GM12878 (cell line): Measurements from ENCODE around the gene KRT222. TPM values are rescaled to one million over a fixed set of nuclear protein-coding genes. Genes with fewer than 3 reads are reported as not detected.
A peak's percentile ranks its signal among the peaks of the same experiment; 100 is the strongest.

Source experiments
- ATAC-seq: fragments of 200-7000 bp; cut with Tn5 transposase; 3 replicates; pipeline ENCODE4 v1.9.1; 2020; ENCODE audit warnings: mild to moderate bottlenecking, moderate library complexity
- BruUV-seq: library from RNA; stranded (reverse); fragments of 400-500 nt; replicated peaks from 2 replicates; lab custom pipeline; 2021; lab: Mats Ljungman, UMichigan
- CTCF ChIA-PET: fragments of 300-600 bp; sonication (Branson Sonifier 250); formaldehyde crosslinking; extraction: SDS; loops from one replicate; lab custom pipeline; 2021; ENCODE audit warnings: inconsistent platforms; lab: Yijun Ruan, JAX
- POLR2A ChIA-PET: fragments of 350-600 bp; formaldehyde crosslinking; extraction: SDS; loops from one replicate; lab custom pipeline; 2021; ENCODE audit warnings: inconsistent platforms; lab: Charles Lee
- RAD21 ChIA-PET: fragments of 300-600 bp; sonication (Branson Sonifier 250); formaldehyde crosslinking; loops from one replicate; lab custom pipeline; 2023; ENCODE audit warnings: antibody characterized with exemption; ENCODE audit not compliant: unreplicated experiment; lab: Charles Lee
- SMC1A ChIA-PET: fragments of 300-600 bp; sonication (Branson Sonifier 250); formaldehyde crosslinking; loops from one replicate; lab custom pipeline; 2023; ENCODE audit not compliant: unreplicated experiment, uncharacterized antibody; lab: Charles Lee
- DNase-seq: peaks from one replicate; pipeline ENCODE4 v3.0.0-alpha.2; 2011; ENCODE audit warnings: low read depth, low spot score
- FAIRE-seq: peaks from 3 replicates; lab custom pipeline; 2011; peaks lifted over from hg19 to GRCh38; lab: Jason Lieb, UNC
- H2AFZ ChIP-seq: 2 replicates; pipeline ENCODE4 v1.6.0; 2011; ENCODE audit warnings: low read depth, low read length, control low read depth; ENCODE audit not compliant: control insufficient read depth
- H3K27ac ChIP-seq: 2 replicates; pipeline ENCODE4 v1.5.1; 2011; ENCODE audit warnings: control low read depth; ENCODE audit not compliant: control insufficient read depth, insufficient read depth
- H3K27me3 ChIP-seq, 2 experiments: replicated peaks in 1 of 2; 2 replicates each; pipeline versions ENCODE4 v1.6.0 to v1.6.1; 2011; ENCODE audit warnings: low read length in 1 of 2; ENCODE audit not compliant: control insufficient read depth in 2 of 2, insufficient read depth in 2 of 2
- H3K36me3 ChIP-seq, 2 experiments: 2 replicates each; pipeline ENCODE4 v1.5.1; 2011; ENCODE audit warnings: low read length in 1 of 2; ENCODE audit not compliant: control insufficient read depth in 2 of 2, insufficient read depth in 2 of 2
- H3K4me1 ChIP-seq: 2 replicates; pipeline ENCODE4 v1.6.1; 2011; ENCODE audit warnings: mild to moderate bottlenecking, low read length, moderate library complexity, mixed read lengths; ENCODE audit not compliant: control insufficient read depth, insufficient read depth
- H3K4me2 ChIP-seq: 2 replicates; pipeline ENCODE4 v1.6.0; 2011; ENCODE audit warnings: control low read depth; ENCODE audit not compliant: control insufficient read depth, insufficient read depth
- H3K4me3 ChIP-seq: fragments of 200-600 bp; sonication (generic); 2 replicates; pipeline ENCODE4 v1.5.1; 2016
- H3K79me2 ChIP-seq: 2 replicates; pipeline ENCODE4 v1.6.0; 2011; ENCODE audit warnings: low read length; ENCODE audit not compliant: control insufficient read depth, insufficient read depth
- H3K9ac ChIP-seq: 2 replicates; pipeline ENCODE4 v1.8.0; 2011; ENCODE audit warnings: low read length, control low read depth, mixed read lengths; ENCODE audit not compliant: control insufficient read depth, insufficient read depth
- H3K9me3 ChIP-seq: replicated peaks from 3 replicates; pipeline ENCODE4 v1.5.1; 2011; ENCODE audit warnings: mild to moderate bottlenecking, low read length; ENCODE audit not compliant: control insufficient read depth, insufficient read depth
- H4K20me1 ChIP-seq: 2 replicates; pipeline ENCODE4 v1.6.0; 2011; ENCODE audit not compliant: control insufficient read depth, insufficient read depth
- CREM ChIP-seq: IDR thresholded peaks from 2 replicates; pipeline ENCODE4 v1.6.1; 2014; ENCODE audit warnings: antibody characterized with exemption, low read depth
- CTCF ChIP-seq, 3 experiments: IDR thresholded peaks in 2 of 3; conservative IDR thresholded peaks in 1 of 3; 2 replicates each; pipeline ENCODE4 v1.5.1; 2011; ENCODE audit warnings: low read depth in 3 of 3, low read length in 3 of 3, mild to moderate bottlenecking in 3 of 3, control low read depth in 2 of 3, moderate library complexity in 2 of 3, inconsistent platforms in 1 of 3, mixed read lengths in 1 of 3; ENCODE audit not compliant: control insufficient read depth in 2 of 3, insufficient read depth in 1 of 3; ENCODE audit errors: extremely low read depth in 1 of 3
- IKZF1 ChIP-seq: fragments of 450-650 bp; conservative IDR thresholded peaks from 2 replicates; pipeline ENCODE4 v1.6.1; 2017; ENCODE audit warnings: antibody characterized with exemption, mild to moderate bottlenecking
- MEF2B ChIP-seq: fragments of 450-650 bp; IDR thresholded peaks from 2 replicates; pipeline ENCODE4 v1.6.1; 2018; ENCODE audit warnings: mild to moderate bottlenecking, moderate library complexity; ENCODE audit not compliant: partially characterized antibody, poor library complexity, severe bottlenecking
- POLR2AphosphoS5 ChIP-seq: IDR thresholded peaks from 2 replicates; pipeline ENCODE4 v1.6.1; 2011; ENCODE audit warnings: mild to moderate bottlenecking, low read length, inconsistent platforms
- SPI1 ChIP-seq: IDR thresholded peaks from 2 replicates; pipeline ENCODE4 v1.6.1; 2011; ENCODE audit warnings: low read depth, mild to moderate bottlenecking, low read length, moderate library complexity, borderline replicate concordance; ENCODE audit not compliant: insufficient read depth
- ZBTB33 ChIP-seq: fragments of 450-650 bp; IDR thresholded peaks from 2 replicates; pipeline ENCODE4 v1.6.1; 2017; ENCODE audit warnings: mild to moderate bottlenecking
- ZNF622 ChIP-seq: fragments of 450-650 bp; IDR thresholded peaks from 2 replicates; pipeline ENCODE4 v1.6.1; 2017; ENCODE audit warnings: mild to moderate bottlenecking, inconsistent platforms
- WGBS: methylation state at CpG from one replicate; pipeline ENCODE4 v1.1.6; 2016; ENCODE audit warnings: low lambda C conversion rate; ENCODE audit not compliant: insufficient replicate concordance, insufficient coverage; ENCODE audit errors: missing lambda C conversion rate; 5-methylcytosine and 5-hydroxymethylcytosine counted together
- in situ Hi-C: fragments of 300-500 bp; cut with MboI; formaldehyde crosslinking; loops from 9 replicates; pipeline ENCODE4 v1.14.3; 2018; ENCODE audit warnings: mixed read lengths
- intact Hi-C: fragments of 100-400 bp; cut with micrococcal nuclease; formaldehyde crosslinking; loops from one replicate; pipeline ENCODE4 v1.14.2; 2022; ENCODE audit not compliant: unreplicated experiment
- polyA plus RNA-seq, 11 experiments: library from polyadenylated mRNA; depleted of rRNA in 4 of 11; unstranded in 6 of 11; stranded (reverse) in 5 of 11; fragments of >200 nt; fragmentation: Nextera tagmentation in 4 of 11; fragmentation: Illumina TruSeq in 1 of 11; extraction: Ambion mirVana in 4 of 11; extraction: Trizol in 1 of 11; gene quantifications; 1 replicate in 1 of 11; 2 replicates in 10 of 11; pipeline versions ENCODE4 v1.2.1 to v1.2.3, GENCODE V29; 2011 to 2016; ENCODE audit warnings: inconsistent platforms in 2 of 11, missing spikeins in 2 of 11, low read depth in 1 of 11
- total RNA-seq, 4 experiments: library from RNA; depleted of rRNA in 3 of 4; stranded (reverse); fragments of >200 nt in 3 of 4; fragmentation: Illumina TruSeq in 1 of 4; extraction: Trizol in 1 of 4; gene quantifications; 2 replicates each; pipeline versions ENCODE4 v1.2.1 to v1.2.3, GENCODE V29; 2013 to 2021
- TF ChIP-seq, protein P1 (sequence below): fragments of 450-650 bp; IDR thresholded peaks from 2 replicates; pipeline ENCODE4 v1.6.1; 2016; ENCODE audit warnings: mild to moderate bottlenecking
- TF ChIP-seq, protein P2 (sequence below): fragments of 450-650 bp; IDR thresholded peaks from 2 replicates; pipeline ENCODE4 v1.6.1; 2017; ENCODE audit warnings: mild to moderate bottlenecking, moderate library complexity

The KRT222 gene
- total and polyA plus RNA-seq, 10 of the 15 experiments (the other 5 are each of a cell fraction or from before 2014, with no cell fraction given) = 0.21 to 6.4 (median 0.54) TPM; not detected in 1

DNA sequence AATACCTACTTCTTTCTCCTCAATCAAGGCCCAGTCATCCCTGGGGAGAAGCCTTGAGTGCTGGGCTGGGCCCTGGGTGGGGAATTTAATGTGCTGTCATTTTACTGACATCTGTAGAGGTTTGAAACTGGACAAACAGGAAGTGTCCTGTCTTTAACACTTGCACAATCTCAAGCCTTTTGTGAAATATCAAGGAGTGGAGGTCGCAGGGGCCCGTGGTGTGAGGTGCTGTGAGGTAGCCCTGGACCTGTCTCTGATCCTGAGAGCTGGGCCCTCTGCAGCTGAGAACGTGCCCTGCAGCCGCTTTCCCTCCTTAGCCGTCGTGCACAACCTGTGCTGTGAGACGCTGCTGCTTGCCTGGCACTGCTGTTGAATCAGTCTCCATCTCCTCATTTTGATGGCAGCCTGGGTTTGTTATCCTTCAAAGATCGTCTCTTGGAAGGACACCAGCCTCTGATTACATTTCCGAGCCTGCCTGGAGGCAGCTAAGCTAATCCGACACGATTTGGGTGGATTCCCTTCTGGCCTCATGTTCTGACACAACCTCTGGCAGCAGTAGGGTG is 47.2 kb downstream of the KRT222 start:
- no peaks in the 10 kb centered on the region for H4K20me1 ChIP-seq
- RAD21 ChIA-PET = interaction anchor here (0.7 to 7.9 kb wide), 6 partner anchors 14 to 1045 kb away, joined by 3 to 229 read pairs (median 15); no protein-coding TSS in a partner anchor
- H2AFZ ChIP-seq = no peak overlapping the region
- no peak overlapping the region for H3K4me2 ChIP-seq
- POLR2A ChIA-PET = interaction anchor here (0.6 to 7.9 kb wide), 6 partner anchors 14 to 78 kb away, joined by 3 to 117 read pairs (median 5); no protein-coding TSS in a partner anchor
- CTCF ChIA-PET = interaction anchor here (1.0 to 11.9 kb wide), 14 partner anchors 14 to 1048 kb away, joined by 3 to 193 read pairs (median 30); no protein-coding TSS in a partner anchor
- H3K9me3 ChIP-seq = no peaks in the 10 kb centered on the region
- no TSS peak for BruUV-seq
- H3K27ac ChIP-seq = no peak overlapping the region
- FAIRE-seq = no peak
- in situ Hi-C loops = loop anchor here (5.0 to 10.0 kb wide), 2 partner anchors 185 to 1047 kb away; no protein-coding TSS in a partner anchor
- H3K4me3 ChIP-seq = no peak overlapping the region
- no peaks in the 10 kb centered on the region for H3K79me2 ChIP-seq
- H3K4me1 ChIP-seq = peaks cover 33% of the 10 kb centered on the region
- no peak for ATAC-seq
- WGBS = 90% methylated on average over 11 of the region's 11 CpGs
- SMC1A ChIA-PET = interaction anchor here (1.0 to 8.9 kb wide), 16 partner anchors 12 to 1045 kb away, joined by 3 to 175 read pairs (median 4); partner anchors contain the start of genes CCR7 and SMARCE1
- no peak for DNase-seq
- no peaks in the 10 kb centered on the region for H3K27me3 ChIP-seq
- TF ChIP-seq ZBTB33 (0 out of 2 replicates have a peak, but pooled peaks have one; percentile 25), CREM (no peak), CTCF (IDR thresholded peaks at IDR 0.05 in 2 of 3, conservative IDR thresholded peaks at IDR 0.05 in 1 of 3; ENCODE audit: control insufficient read depth in 2 of 3, extremely low read depth in 1 of 3, insufficient read depth in 1 of 3, low read depth in 3 of 3, low read length in 3 of 3) (0 out of 6 replicates have a peak, but pooled peaks of 1 of the 3 experiments have one; percentile 2), POLR2AphosphoS5 (no peak), SPI1 (peak; percentile 58; the same call in 1 of the 2 replicates), ZNF622 (no peak), IKZF1 (0 out of 2 replicates have a peak, but pooled peaks have one; percentile 12), MEF2B (peak; percentile 60)
- TF ChIP-seq, protein P1, sequence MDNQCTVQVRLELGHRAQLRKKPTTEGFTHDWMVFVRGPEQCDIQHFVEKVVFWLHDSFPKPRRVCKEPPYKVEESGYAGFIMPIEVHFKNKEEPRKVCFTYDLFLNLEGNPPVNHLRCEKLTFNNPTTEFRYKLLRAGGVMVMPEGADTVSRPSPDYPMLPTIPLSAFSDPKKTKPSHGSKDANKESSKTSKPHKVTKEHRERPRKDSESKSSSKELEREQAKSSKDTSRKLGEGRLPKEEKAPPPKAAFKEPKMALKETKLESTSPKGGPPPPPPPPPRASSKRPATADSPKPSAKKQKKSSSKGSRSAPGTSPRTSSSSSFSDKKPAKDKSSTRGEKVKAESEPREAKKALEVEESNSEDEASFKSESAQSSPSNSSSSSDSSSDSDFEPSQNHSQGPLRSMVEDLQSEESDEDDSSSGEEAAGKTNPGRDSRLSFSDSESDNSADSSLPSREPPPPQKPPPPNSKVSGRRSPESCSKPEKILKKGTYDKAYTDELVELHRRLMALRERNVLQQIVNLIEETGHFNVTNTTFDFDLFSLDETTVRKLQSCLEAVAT = peak; percentile 80
- TF ChIP-seq, protein P2, sequence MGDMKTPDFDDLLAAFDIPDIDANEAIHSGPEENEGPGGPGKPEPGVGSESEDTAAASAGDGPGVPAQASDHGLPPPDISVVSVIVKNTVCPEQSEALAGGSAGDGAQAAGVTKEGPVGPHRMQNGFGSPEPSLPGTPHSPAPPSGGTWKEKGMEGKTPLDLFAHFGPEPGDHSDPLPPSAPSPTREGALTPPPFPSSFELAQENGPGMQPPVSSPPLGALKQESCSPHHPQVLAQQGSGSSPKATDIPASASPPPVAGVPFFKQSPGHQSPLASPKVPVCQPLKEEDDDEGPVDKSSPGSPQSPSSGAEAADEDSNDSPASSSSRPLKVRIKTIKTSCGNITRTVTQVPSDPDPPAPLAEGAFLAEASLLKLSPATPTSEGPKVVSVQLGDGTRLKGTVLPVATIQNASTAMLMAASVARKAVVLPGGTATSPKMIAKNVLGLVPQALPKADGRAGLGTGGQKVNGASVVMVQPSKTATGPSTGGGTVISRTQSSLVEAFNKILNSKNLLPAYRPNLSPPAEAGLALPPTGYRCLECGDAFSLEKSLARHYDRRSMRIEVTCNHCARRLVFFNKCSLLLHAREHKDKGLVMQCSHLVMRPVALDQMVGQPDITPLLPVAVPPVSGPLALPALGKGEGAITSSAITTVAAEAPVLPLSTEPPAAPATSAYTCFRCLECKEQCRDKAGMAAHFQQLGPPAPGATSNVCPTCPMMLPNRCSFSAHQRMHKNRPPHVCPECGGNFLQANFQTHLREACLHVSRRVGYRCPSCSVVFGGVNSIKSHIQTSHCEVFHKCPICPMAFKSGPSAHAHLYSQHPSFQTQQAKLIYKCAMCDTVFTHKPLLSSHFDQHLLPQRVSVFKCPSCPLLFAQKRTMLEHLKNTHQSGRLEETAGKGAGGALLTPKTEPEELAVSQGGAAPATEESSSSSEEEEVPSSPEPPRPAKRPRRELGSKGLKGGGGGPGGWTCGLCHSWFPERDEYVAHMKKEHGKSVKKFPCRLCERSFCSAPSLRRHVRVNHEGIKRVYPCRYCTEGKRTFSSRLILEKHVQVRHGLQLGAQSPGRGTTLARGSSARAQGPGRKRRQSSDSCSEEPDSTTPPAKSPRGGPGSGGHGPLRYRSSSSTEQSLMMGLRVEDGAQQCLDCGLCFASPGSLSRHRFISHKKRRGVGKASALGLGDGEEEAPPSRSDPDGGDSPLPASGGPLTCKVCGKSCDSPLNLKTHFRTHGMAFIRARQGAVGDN = peak; percentile 28; the same call in 1 of the 2 replicates
- no peaks in the 10 kb centered on the region for H3K36me3 ChIP-seq
- no peak overlapping the region for H3K9ac ChIP-seq
- intact Hi-C loops = loop anchor here (5.0 kb wide), 3 partner anchors 260 to 1050 kb away; no protein-coding TSS in a partner anchor
